ENCODE results near the gene MYH9.

Gene MYH9

DNA sequence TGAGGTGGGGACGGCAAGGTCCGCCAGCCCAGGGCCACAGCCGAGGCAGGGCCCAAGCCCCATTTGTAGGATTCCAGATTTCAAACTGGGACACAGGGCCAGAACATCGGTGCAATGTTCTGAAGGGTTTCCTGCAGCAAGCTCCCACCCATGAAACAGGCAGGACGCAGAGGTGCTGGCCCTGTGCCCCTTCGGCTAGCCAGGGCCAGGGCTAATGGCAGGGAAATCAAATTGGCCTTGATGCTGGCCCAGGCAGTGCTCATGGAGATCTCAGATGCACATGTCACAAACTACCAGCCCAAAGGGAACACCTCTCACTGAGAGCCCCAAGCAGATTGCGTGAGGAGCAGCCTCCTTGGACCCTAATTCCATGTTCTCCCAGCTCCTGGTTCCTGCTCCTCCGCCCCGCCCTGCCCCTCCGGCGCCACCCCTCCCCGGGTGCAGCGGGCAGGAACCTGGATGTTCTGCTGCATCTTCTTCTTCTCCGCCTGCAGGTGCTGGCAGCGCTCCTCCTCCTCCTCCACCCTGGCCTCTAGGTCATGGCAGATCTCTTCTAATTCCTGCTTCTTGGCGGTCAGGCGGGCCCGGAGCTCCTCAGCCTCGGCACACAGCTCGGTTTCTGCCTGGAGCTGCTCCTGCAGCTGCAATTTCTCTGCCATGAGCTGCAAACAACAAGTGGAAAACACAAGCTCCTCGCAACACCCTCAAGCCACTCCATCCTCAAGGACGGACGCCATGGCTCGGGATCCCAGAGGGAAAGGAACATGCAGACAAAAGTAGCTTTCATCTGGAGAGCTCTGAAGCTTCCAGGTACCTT, 87.2 kb downstream of the MYH9 start:
- H3K4me1 ChIP-seq (ENCODE audit: insufficient read depth, low read length, severe bottlenecking) = peaks cover 6% of the 10 kb centered on the region
- no peak overlapping the region for H2AFZ ChIP-seq (ENCODE audit: low read length)
- no peak for TF ChIP-seq EZH2 (IDR thresholded peaks at IDR 0.05; ENCODE audit: borderline replicate concordance, low read length)
- TF ChIP-seq, protein P1, sequence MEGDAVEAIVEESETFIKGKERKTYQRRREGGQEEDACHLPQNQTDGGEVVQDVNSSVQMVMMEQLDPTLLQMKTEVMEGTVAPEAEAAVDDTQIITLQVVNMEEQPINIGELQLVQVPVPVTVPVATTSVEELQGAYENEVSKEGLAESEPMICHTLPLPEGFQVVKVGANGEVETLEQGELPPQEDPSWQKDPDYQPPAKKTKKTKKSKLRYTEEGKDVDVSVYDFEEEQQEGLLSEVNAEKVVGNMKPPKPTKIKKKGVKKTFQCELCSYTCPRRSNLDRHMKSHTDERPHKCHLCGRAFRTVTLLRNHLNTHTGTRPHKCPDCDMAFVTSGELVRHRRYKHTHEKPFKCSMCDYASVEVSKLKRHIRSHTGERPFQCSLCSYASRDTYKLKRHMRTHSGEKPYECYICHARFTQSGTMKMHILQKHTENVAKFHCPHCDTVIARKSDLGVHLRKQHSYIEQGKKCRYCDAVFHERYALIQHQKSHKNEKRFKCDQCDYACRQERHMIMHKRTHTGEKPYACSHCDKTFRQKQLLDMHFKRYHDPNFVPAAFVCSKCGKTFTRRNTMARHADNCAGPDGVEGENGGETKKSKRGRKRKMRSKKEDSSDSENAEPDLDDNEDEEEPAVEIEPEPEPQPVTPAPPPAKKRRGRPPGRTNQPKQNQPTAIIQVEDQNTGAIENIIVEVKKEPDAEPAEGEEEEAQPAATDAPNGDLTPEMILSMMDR (IDR thresholded peaks at IDR 0.05; ENCODE audit: low read length) = no peak
- no peaks in the 10 kb centered on the region for H3K9me3 ChIP-seq (ENCODE audit: low read length)
- H3K4me2 ChIP-seq (ENCODE audit: low read length) = no peak overlapping the region
- H3F3A ChIP-seq (ENCODE audit: insufficient read depth, low read length) = no peaks in the 10 kb centered on the region
- no peaks in the 10 kb centered on the region for H3K9me2 ChIP-seq (ENCODE audit: low read depth, low read length)
- no peak overlapping the region for H3K27ac ChIP-seq (ENCODE audit: low read depth, low read length, poor library complexity, severe bottlenecking)
- H3K27me3 ChIP-seq (ENCODE audit: insufficient read depth, low read length) = no peaks in the 10 kb centered on the region
- H4K20me1 ChIP-seq (ENCODE audit: insufficient read depth, low read length) = no peaks in the 10 kb centered on the region
- H3K4me3 ChIP-seq (ENCODE audit: low read depth, low read length, poor library complexity, severe bottlenecking) = no peak overlapping the region
- H3K9ac ChIP-seq (ENCODE audit: low read length) = no peak overlapping the region
- peaks cover 99% of the 10 kb centered on the region for H3K36me3 ChIP-seq (ENCODE audit: insufficient read depth, low read length)
- H3K79me2 ChIP-seq (ENCODE audit: insufficient read depth, low read length) = no peaks in the 10 kb centered on the region

DNA sequence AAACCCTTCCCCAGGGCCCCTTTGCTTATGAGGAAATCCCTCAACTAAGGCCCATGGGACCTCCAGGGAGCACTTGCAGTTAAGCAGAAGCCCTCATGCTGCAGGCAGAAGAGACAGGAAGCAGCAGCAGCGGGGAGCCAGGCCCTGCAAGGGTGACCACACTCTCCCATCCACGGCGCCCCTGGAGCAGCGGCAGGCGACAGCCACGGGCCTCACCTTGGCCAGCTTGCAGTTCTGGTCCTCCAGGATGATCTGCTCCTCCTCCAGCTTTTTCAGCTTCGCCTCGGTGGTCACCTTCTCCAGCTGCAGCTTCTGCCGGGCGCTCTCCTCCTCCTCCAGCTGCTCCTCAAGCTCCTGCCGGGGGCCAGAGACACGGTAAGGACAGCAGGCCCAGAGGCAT, 87.9 kb downstream of the MYH9 start:
- Histone ChIP-seq H3K27ac (ENCODE audit: low read depth, low read length, poor library complexity, severe bottlenecking) (no peak overlapping the region), H4K20me1 (ENCODE audit: insufficient read depth, low read length) (no peaks in the 10 kb centered on the region), H3K9me2 (ENCODE audit: low read depth, low read length) (no peaks in the 10 kb centered on the region), H3K9ac (ENCODE audit: low read length) (no peak overlapping the region), H2AFZ (ENCODE audit: low read length) (no peak overlapping the region), H3K79me2 (ENCODE audit: insufficient read depth, low read length) (no peaks in the 10 kb centered on the region), H3K4me2 (ENCODE audit: low read length) (no peak overlapping the region), H3K9me3 (ENCODE audit: low read length) (no peaks in the 10 kb centered on the region), H3K36me3 (ENCODE audit: insufficient read depth, low read length) (peaks cover 99% of the 10 kb centered on the region), H3K4me3 (ENCODE audit: low read depth, low read length, poor library complexity, severe bottlenecking) (no peak overlapping the region), H3K4me1 (ENCODE audit: insufficient read depth, low read length, severe bottlenecking) (peaks cover 6% of the 10 kb centered on the region), H3F3A (ENCODE audit: insufficient read depth, low read length) (no peaks in the 10 kb centered on the region), H3K27me3 (ENCODE audit: insufficient read depth, low read length) (no peaks in the 10 kb centered on the region)
- TF ChIP-seq, protein P1 (IDR thresholded peaks at IDR 0.05; ENCODE audit: low read length) = no peak
- TF ChIP-seq EZH2 (IDR thresholded peaks at IDR 0.05; ENCODE audit: borderline replicate concordance, low read length) = no peak

DNA sequence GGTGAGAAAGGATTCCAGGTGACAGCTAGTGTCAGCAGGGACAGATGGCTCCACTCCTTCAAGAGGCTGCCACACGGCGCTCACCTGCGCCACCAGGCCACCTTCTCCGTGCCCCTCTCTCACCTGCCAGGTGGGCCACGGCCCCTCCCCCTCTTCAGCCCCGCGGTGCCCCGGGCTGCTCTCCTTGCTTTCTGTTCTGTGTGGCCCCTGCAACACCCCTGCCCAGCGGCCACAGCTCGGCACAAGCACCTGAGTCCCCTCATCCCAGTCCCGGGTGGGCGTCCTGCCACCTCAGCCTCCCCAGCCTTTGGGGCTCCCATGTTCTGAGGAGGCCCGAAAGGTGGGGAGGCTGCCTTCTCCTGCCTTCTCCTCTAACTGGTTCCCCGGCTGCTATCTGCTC, 88.5 kb downstream of the MYH9 start:
- no peak overlapping the region for H3K4me2 ChIP-seq (ENCODE audit: low read length)
- H3K4me1 ChIP-seq (ENCODE audit: insufficient read depth, low read length, severe bottlenecking) = peaks cover 6% of the 10 kb centered on the region
- H3K27ac ChIP-seq (ENCODE audit: low read depth, low read length, poor library complexity, severe bottlenecking) = no peak overlapping the region
- H2AFZ ChIP-seq (ENCODE audit: low read length) = no peak overlapping the region
- no peaks in the 10 kb centered on the region for H3K27me3 ChIP-seq (ENCODE audit: insufficient read depth, low read length)
- no peaks in the 10 kb centered on the region for H3K9me2 ChIP-seq (ENCODE audit: low read depth, low read length)
- H3K79me2 ChIP-seq (ENCODE audit: insufficient read depth, low read length) = no peaks in the 10 kb centered on the region
- no peak overlapping the region for H3K9ac ChIP-seq (ENCODE audit: low read length)
- TF ChIP-seq EZH2 (IDR thresholded peaks at IDR 0.05; ENCODE audit: borderline replicate concordance, low read length) = no peak
- TF ChIP-seq, protein P1 (IDR thresholded peaks at IDR 0.05; ENCODE audit: low read length) = no peak
- H4K20me1 ChIP-seq (ENCODE audit: insufficient read depth, low read length) = no peaks in the 10 kb centered on the region
- no peak overlapping the region for H3K4me3 ChIP-seq (ENCODE audit: low read depth, low read length, poor library complexity, severe bottlenecking)
- H3F3A ChIP-seq (ENCODE audit: insufficient read depth, low read length) = no peaks in the 10 kb centered on the region
- H3K36me3 ChIP-seq (ENCODE audit: insufficient read depth, low read length) = peaks cover 99% of the 10 kb centered on the region
- no peaks in the 10 kb centered on the region for H3K9me3 ChIP-seq (ENCODE audit: low read length)

Measured in OCI-LY1 (cell line).